Epithelial cell of prostate (primary cell): ENCODE data around the gene RBM20.
"Not testable (repeated sequence)": the region's sequence is repeated elsewhere in the genome, so short reads cannot be mapped to it uniquely, and the experiment has no call there.

Experiments
- DNase-seq: peaks from one replicate; pipeline ENCODE4 v3.0.0-alpha.2; 2011; ENCODE audit warnings: low read depth, low spot score
- H3K27ac ChIP-seq: fragments of 450-650 bp; 2 replicates; pipeline ENCODE4 v1.5.1; 2017; ENCODE audit warnings: mild to moderate bottlenecking

Gene RBM20

GRCh38 chr10:110623316-110623715 lies 20.8 kb upstream of the RBM20 start:
- not testable (repeated sequence) for H3K27ac ChIP-seq, DNase-seq

GRCh38 chr10:110625356-110625894 lies 18.7 kb upstream of the RBM20 start:
- no peak overlapping the region for H3K27ac ChIP-seq
- no peak for DNase-seq

- no peak for DNase-seq
- no peak overlapping the region for H3K27ac ChIP-seq
These were observed 17.9 kb upstream of the RBM20 start for GRCh38 chr10:110625951-110626855.

GRCh38 chr10:110628161-110628560 lies 16.0 kb upstream of the RBM20 start:
- H3K27ac ChIP-seq = no peak overlapping the region
- no peak for DNase-seq

GRCh38 chr10:110629680-110630191 lies 14.4 kb upstream of the RBM20 start:
- DNase-seq = peak; percentile 91
- H3K27ac ChIP-seq = peak overlapping the region; percentile 18

- DNase-seq = no peak
- no peak overlapping the region for H3K27ac ChIP-seq
These were observed 12.2 kb upstream of the RBM20 start for GRCh38 chr10:110631934-110632333.

DNA sequence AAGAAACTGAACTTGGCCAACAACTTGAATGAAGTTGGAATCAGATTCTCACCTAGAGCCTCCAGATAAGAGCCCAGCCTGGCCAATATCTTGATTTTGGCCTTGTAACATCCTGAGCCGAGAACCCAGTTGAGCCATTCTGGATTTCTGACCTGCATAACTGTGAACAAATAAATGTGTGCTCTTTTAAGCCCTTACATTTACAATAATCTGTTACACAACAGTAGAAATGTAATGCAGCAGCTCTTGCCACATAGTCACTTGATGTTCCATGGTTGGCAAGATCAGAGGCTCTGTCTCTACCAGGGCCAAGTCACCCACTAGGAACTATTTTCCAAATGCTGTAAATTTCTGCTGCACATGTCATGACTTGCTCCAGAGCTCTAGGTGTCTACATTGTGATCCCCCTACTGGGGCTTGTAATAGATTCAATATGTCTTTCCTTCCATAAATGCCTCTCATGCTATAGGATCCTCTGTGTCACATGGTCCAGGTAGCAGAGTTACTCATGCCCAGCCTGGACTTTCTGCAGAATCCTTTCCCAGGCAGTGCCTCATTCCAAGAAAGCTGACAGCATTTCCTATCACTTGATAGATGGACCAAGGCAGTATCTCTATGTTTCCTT lies 11.4 kb upstream of the RBM20 start:
- peak overlapping the region; percentile 17 for H3K27ac ChIP-seq

GRCh38 chr10:110634527-110635209 lies 9.5 kb upstream of the RBM20 start:
- H3K27ac ChIP-seq = no peak overlapping the region
- no peak for DNase-seq

More for the DNA sequence above, 11.4 kb upstream of the RBM20 start:
- peak; percentile 45 for DNase-seq

DNA sequence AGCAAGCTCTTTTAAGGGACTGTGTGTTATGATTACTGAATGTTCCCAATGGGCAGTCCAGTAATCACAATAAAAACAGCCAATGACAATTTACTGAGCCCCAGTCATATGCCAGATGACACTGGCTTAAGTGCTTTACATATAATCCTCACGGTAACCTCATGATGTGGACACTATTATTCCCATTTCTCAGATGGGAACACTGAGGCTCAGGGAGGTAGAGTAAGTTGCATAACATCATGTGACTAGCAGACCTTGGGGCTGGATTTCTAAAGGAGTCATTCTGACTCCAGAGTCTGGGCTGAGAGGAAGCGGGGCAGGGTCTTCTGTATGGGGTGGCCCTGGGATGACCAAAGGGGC lies 7.6 kb upstream of the RBM20 start:
- no peak for DNase-seq

DNA sequence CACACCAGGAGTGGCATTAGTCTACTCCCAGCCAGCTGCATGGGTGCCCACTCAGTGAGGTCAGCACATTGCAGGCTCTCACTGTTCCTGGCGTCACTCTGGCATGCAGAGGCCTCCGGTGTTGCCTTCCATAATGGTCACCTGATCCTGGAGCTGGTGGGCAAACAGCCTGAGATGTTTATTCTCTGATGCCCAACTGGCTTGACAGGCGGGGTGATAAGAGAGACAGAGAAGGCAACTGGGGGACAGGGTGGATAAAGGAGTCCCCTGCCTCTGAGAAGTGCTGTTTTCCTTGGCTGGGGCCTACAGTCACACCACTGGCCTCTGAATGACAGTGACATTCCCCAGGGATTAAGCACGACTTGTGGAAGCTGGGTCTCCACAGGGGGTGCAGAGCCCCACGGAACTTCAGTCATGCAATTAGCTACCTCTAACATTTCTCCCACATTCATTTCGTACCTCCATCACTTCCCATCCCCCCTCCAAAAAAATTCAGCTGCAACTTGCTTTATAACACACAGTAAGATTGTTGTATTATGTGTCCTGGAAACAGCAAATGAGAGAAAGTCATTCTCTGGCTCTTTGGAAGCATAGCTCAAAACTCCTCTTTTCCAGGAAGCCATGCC lies 7.1 kb upstream of the RBM20 start:
- DNase-seq = no peak
- no peak overlapping the region for H3K27ac ChIP-seq

More for the DNA sequence above, 7.6 kb upstream of the RBM20 start:
- H3K27ac ChIP-seq = no peak overlapping the region

DNA sequence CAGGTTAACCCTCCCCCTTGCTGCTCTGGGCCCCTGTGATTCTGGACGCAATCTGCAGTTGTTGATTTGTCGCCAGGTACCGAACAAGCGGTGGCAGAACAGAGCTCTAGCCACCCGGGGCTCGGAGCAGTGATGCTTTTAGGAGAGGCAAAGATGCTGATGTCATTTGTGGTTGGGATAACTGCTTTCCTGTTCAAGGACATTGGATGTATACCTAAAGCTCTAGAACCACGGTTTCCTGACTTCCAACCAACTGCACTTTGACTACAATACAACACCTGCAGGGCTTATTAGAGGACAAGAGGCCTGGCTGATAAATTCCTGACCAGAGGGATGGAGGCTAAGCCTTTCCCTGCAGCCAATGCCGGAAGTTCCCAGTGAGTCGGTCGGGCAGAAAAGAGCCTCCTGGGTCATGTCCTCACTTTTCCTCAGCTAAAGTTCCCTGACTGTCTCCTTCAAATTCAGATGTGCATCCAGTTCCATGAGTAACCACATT lies 6.5 kb upstream of the RBM20 start:
- H3K27ac ChIP-seq = no peak overlapping the region
- DNase-seq = no peak

- no peak overlapping the region for H3K27ac ChIP-seq
- DNase-seq = no peak
These were observed 5.8 kb upstream of the RBM20 start for GRCh38 chr10:110638319-110638718.

- not testable (repeated sequence) for H3K27ac ChIP-seq
These were observed 5.1 kb upstream of the RBM20 start for GRCh38 chr10:110639046-110639445.

GRCh38 chr10:110639858-110640257 lies 4.3 kb upstream of the RBM20 start:
- not testable (repeated sequence) for H3K27ac ChIP-seq, DNase-seq

More at GRCh38 chr10:110639046-110639445, 5.1 kb upstream of the RBM20 start:
- DNase-seq = not testable (repeated sequence)

GRCh38 chr10:110641256-110641655 lies 2.9 kb upstream of the RBM20 start:
- DNase-seq = no peak

GRCh38 chr10:110642204-110643034 lies 1.7 kb upstream of the RBM20 start:
- no peak for DNase-seq

More at GRCh38 chr10:110641256-110641655, 2.9 kb upstream of the RBM20 start:
- H3K27ac ChIP-seq = no peak overlapping the region

GRCh38 chr10:110643035-110643652 lies 992 bp upstream of the RBM20 start:
- no peak for DNase-seq
- H3K27ac ChIP-seq = no peak overlapping the region

More at GRCh38 chr10:110642204-110643034, 1.7 kb upstream of the RBM20 start:
- H3K27ac ChIP-seq = no peak overlapping the region
